Stomach (tissue), 19 donors: Measurements from ENCODE around the gene RAD9A. TPM values are rescaled to one million over a fixed set of nuclear protein-coding genes. Genes with fewer than 3 reads are reported as not detected.
A peak's percentile ranks its signal among the peaks of the same experiment; 100 is the strongest.

Experiments
- DNase-seq, 2 donors: peaks; one replicate each; pipeline versions ENCODE4 v3.0.0 to v3.0.0-alpha.2; 2013 to 2019
- H3K27ac ChIP-seq, 5 donors: fragments of 200-600 bp in 4 of 5; sonication (generic) in 4 of 5; one replicate each; pipeline ENCODE4 v1.5.1; 2013 to 2019; ENCODE audit warnings: mild to moderate bottlenecking in 1 of 5, moderate library complexity in 1 of 5
- H3K27me3 ChIP-seq, 3 donors: fragments of 200-600 bp; sonication (generic); one replicate each; pipeline ENCODE4 v1.5.1; 2017 to 2019; ENCODE audit warnings: mixed run types in 1 of 3
- H3K36me3 ChIP-seq, 4 donors: fragments of 200-600 bp; sonication (generic); 1 replicate in 3 of 4; 2 replicates in 1 of 4; pipeline ENCODE4 v1.5.1; 2016 to 2019
- H3K4me1 ChIP-seq, 4 donors: fragments of 200-600 bp; sonication (generic); one replicate each; pipeline ENCODE4 v1.5.1; 2016 to 2019
- H3K4me3 ChIP-seq, 4 donors: fragments of 200-600 bp; sonication (generic) in 3 of 4; one replicate each; pipeline ENCODE4 v1.5.1; 2016 to 2019; ENCODE audit warnings: mild to moderate bottlenecking in 1 of 4
- H3K9me3 ChIP-seq, 4 donors: fragments of 200-600 bp; sonication (generic); one replicate each; pipeline ENCODE4 v1.5.1; 2016 to 2019
- CTCF ChIP-seq, 7 experiments: fragments of 450-650 bp in 4 of 7; fragments of 200-600 bp in 3 of 7; sonication (generic) in 3 of 7; IDR thresholded peaks; one replicate each; pipeline ENCODE4 v1.5.1; 2016 to 2019; ENCODE audit warnings: antibody characterized with exemption in 7 of 7, control low read depth in 2 of 7, mild to moderate bottlenecking in 1 of 7
- EP300 ChIP-seq: sonication (generic); formaldehyde crosslinking; IDR thresholded peaks from one replicate; pipeline ENCODE4 v1.6.1; 2017; ENCODE audit warnings: antibody characterized with exemption
- POLR2A ChIP-seq, 4 donors: fragments of 450-650 bp; IDR thresholded peaks; one replicate each; pipeline ENCODE4 v1.6.1; 2016; ENCODE audit warnings: antibody characterized with exemption in 4 of 4, control low read depth in 2 of 4, mild to moderate bottlenecking in 1 of 4, moderate library complexity in 1 of 4
- POLR2AphosphoS5 ChIP-seq, 3 donors: sonication (generic); formaldehyde crosslinking; IDR thresholded peaks; one replicate each; pipeline ENCODE4 v1.6.1; 2016; ENCODE audit warnings: antibody characterized with exemption in 3 of 3
- WGBS, 5 donors: extraction: QIAGEN DNeasy Blood & Tissue Kit in 3 of 5; methylation state at CpG; one replicate each; pipeline versions ENCODE4 v1.1.5 to v1.1.7; 2013 to 2018; 5-methylcytosine and 5-hydroxymethylcytosine counted together
- intact Hi-C: fragments of 100-400 bp; cut with DNase I; formaldehyde crosslinking; loops from one replicate; pipeline ENCODE4 v1.15.1; 2023; ENCODE audit warnings: low total_unique reads
- long read RNA-seq, 10 donors: transcript quantifications; one replicate each; lab custom pipeline, GENCODE V29; 2026
- polyA plus RNA-seq, 3 donors: library from polyadenylated mRNA; stranded (reverse); fragments of 200-250 nt; gene quantifications; one replicate each; pipeline ENCODE4 v1.2.3, GENCODE V29; 2013
- total RNA-seq, 5 donors: library from RNA; depleted of rRNA; stranded (reverse); fragments of >200 nt; gene quantifications; one replicate each; pipeline versions ENCODE4 v1.1.0 to v1.2.3, GENCODE V29; 2014 to 2016
- donor health status: healthy with polysubstance abuse.
- donor health status: Bipolar disorder and iron deficiency.
- donor health status: healthy.

RAD9A gene
- total RNA-seq (10 to 100 TPM in 4 of 5 donors, 1 to 10 TPM in 1; 7.0 to 88.9 (median 29.5) TPM), polyA plus RNA-seq (10 to 100 TPM; 11.8 to 30.3 (median 17.0) TPM)
- long read RNA-seq, donor 1, partial matches to known transcripts, result 30 of 64 reads
- long read RNA-seq, donor 1, other reads (novel, unspliced or antisense), result 34 of 64 reads
- long read RNA-seq, donor 2, partial matches to known transcripts, result 85 of 214 reads
- long read RNA-seq, donor 2, other reads (novel, unspliced or antisense), result 129 of 214 reads
- long read RNA-seq, donor 3, partial matches to known transcripts, result 52 of 53 reads
- long read RNA-seq, donor 3, other reads (novel, unspliced or antisense), result 0 of 53 reads
- long read RNA-seq, donor 4, partial matches to known transcripts, result 0 of 1 reads
- long read RNA-seq, donor 4, other reads (novel, unspliced or antisense), result 0 of 1 reads
- long read RNA-seq, donor 5, partial matches to known transcripts, result 18 of 31 reads
- long read RNA-seq, donor 5, other reads (novel, unspliced or antisense), result 13 of 31 reads
- long read RNA-seq, donor 6, partial matches to known transcripts, result 277 of 417 reads
- long read RNA-seq, donor 6, other reads (novel, unspliced or antisense), result 136 of 417 reads
- long read RNA-seq, donor 7, partial matches to known transcripts, result 51 of 148 reads
- long read RNA-seq, donor 7, other reads (novel, unspliced or antisense), result 97 of 148 reads
- long read RNA-seq, donor 8, partial matches to known transcripts, result 111 of 138 reads
- long read RNA-seq, donor 8, other reads (novel, unspliced or antisense), result 27 of 138 reads
- long read RNA-seq, donor 9, partial matches to known transcripts, result 34 of 45 reads
- long read RNA-seq, donor 9, other reads (novel, unspliced or antisense), result 11 of 45 reads
- long read RNA-seq, donor 10, result 0 reads

GRCh38 chr11:67391304-67392182 is at the start of gene RAD9A:
Gene RAD9A, plus strand, starts transcription at chr11:67391986. Its CDS starts 59 bp downstream, at chr11:67392045.
- no peaks in the 10 kb centered on the region for H3K9me3 ChIP-seq
- TF ChIP-seq POLR2A (IDR thresholded peaks at IDR 0.05) (no peak), CTCF (IDR thresholded peaks at IDR 0.05) (peak in 1 of 7 experiments; percentile 8), EP300 (no peak), POLR2AphosphoS5 (IDR thresholded peaks at IDR 0.05) (peak; percentile 80 to 95 (median 85))
- H3K4me3 ChIP-seq, result peak within 1 kb of the TSS; percentile 67 to 96 (median 92)
- H3K27ac ChIP-seq, result peak within 1 kb of the TSS; percentile 83 to 90 (median 84)
- no peaks in the 10 kb centered on the region for H3K27me3 ChIP-seq
- peaks cover 14 to 47% (median 35%) of the 10 kb centered on the region in 4 donors for H3K4me1 ChIP-seq
- peaks cover 0 to 33% (median 28%) of the 10 kb centered on the region in 4 donors for H3K36me3 ChIP-seq
- DNase-seq, result peak; percentile 97 to 98
- 0 to 1% (median 0%) methylated on average over 13 to 75 of the region's 75 CpGs for WGBS, 5 donors
- intact Hi-C loops, result loop anchor here (10.0 kb wide), 1 partner anchor 103 kb away; no protein-coding TSS in a partner anchor

DNA sequence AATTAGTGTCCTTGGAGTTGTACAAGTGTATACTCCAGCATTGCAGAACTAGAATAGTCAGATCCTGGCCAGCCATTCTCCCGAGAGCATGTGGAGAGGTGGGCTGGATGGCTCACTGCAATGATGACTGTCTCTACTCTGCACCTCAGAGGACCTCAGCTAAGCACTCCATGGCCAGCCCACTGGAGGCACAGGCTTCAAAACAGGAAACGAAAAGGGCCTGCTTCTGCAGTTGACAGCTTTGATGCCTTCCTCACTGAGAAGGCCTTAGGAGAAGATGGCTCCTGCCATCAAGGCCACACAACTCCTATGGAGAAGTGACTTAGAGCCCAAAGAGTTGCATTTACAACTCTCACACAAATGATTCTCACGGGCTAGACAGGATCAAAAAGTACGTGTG is 47.5 kb upstream of the RAD9A start:
- Histone ChIP-seq H3K27me3 (no peaks in the 10 kb centered on the region), H3K4me3 (no peak overlapping the region), H3K27ac (peak overlapping the region in 1 of 5 donors; percentile 70), H3K36me3 (no peaks in the 10 kb centered on the region), H3K4me1 (peaks cover 11 to 40% (median 22%) of the 10 kb centered on the region in 4 donors), H3K9me3 (no peaks in the 10 kb centered on the region)
- no peak for TF ChIP-seq POLR2AphosphoS5 (IDR thresholded peaks at IDR 0.05)
- no peak for TF ChIP-seq POLR2A (IDR thresholded peaks at IDR 0.05)
- TF ChIP-seq EP300, result no peak
- TF ChIP-seq CTCF (IDR thresholded peaks at IDR 0.05), result no peak
- DNase-seq, result no peak
- intact Hi-C loops, result no loop called here
- WGBS, 5 donors, result 84 to 90% (median 86%) methylated on average over 4 of the region's 4 CpGs

- Histone ChIP-seq H3K9me3 (no peaks in the 10 kb centered on the region), H3K4me1 (peaks cover 11 to 49% (median 28%) of the 10 kb centered on the region in 4 donors), H3K27me3 (no peaks in the 10 kb centered on the region), H3K4me3 (no peak overlapping the region), H3K36me3 (no peaks in the 10 kb centered on the region), H3K27ac (peak overlapping the region; percentile 41 to 70 (median 62))
- TF ChIP-seq CTCF (IDR thresholded peaks at IDR 0.05), result no peak
- no peak for TF ChIP-seq POLR2A (IDR thresholded peaks at IDR 0.05)
- TF ChIP-seq POLR2AphosphoS5 (IDR thresholded peaks at IDR 0.05), result no peak
- no peak for TF ChIP-seq EP300
- DNase-seq, result peak in 1 of 2 donors; percentile 71
- intact Hi-C loops, result loop anchor here (5.0 kb wide), 1 partner anchor 37 kb away; no protein-coding TSS in a partner anchor
- WGBS, 5 donors, result 39 to 60% (median 49%) methylated on average over 8 of the region's 8 CpGs
Observed at GRCh38 chr11:67345247-67345919, 46.4 kb upstream of the RAD9A start.
